GM10266 (cell line): ENCODE data around the gene H6PD.

Source experiments
- DNase-seq: peaks from one replicate; pipeline ENCODE4 v3.0.0; 2012; ENCODE audit errors: extremely low spot score
- TF ChIP-seq, protein P1 (sequence below): IDR thresholded peaks from 2 replicates; pipeline ENCODE4 v1.5.1; 2012; ENCODE audit warnings: mild to moderate bottlenecking, low read depth; ENCODE audit not compliant: control insufficient read depth, insufficient read depth; ENCODE audit errors: missing control alignments

H6PD gene

DNA sequence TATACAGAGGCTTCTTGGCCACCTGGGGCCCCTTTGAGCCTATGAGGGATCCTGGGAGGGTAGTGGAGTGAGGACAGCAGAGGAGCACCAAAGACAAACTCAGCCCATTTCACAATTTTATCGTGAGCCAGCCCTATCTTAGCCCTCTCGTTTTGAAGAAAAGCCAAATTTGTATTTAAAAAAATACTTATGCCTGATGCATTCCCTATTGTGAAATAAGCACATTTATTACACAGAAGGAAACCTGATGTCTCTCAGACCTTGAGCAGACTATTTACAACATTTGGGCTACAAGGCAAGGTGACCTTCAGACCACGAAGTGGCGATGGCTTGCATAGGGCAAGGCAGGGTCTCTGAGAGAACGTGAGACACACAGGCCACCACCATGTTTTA is 41.3 kb upstream of the H6PD start:
- no peak for DNase-seq

DNA sequence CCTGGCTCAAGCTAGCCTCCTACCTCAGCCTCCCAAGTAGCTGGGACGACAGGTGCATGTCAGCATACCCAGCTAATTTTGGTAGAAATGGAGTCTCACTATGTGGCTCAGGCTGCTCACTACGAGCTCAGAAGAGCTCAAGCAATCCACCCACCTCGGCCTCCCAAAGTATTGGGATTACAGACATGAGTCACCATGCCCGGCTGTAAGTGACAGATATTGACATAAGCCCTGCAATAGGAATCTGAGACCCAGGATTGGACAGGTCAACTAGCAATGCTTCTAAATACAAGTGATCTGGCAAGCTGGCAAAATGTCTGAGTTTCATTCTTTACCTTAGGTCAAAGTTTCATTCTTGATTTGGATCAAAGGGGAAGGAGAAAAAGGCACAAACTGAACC is 40.5 kb upstream of the H6PD start:
- TF ChIP-seq, protein P1, sequence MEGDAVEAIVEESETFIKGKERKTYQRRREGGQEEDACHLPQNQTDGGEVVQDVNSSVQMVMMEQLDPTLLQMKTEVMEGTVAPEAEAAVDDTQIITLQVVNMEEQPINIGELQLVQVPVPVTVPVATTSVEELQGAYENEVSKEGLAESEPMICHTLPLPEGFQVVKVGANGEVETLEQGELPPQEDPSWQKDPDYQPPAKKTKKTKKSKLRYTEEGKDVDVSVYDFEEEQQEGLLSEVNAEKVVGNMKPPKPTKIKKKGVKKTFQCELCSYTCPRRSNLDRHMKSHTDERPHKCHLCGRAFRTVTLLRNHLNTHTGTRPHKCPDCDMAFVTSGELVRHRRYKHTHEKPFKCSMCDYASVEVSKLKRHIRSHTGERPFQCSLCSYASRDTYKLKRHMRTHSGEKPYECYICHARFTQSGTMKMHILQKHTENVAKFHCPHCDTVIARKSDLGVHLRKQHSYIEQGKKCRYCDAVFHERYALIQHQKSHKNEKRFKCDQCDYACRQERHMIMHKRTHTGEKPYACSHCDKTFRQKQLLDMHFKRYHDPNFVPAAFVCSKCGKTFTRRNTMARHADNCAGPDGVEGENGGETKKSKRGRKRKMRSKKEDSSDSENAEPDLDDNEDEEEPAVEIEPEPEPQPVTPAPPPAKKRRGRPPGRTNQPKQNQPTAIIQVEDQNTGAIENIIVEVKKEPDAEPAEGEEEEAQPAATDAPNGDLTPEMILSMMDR: no peak
- DNase-seq: no peak

More for the DNA sequence above, 41.3 kb upstream of the H6PD start:
- TF ChIP-seq, protein P1: no peak

DNA sequence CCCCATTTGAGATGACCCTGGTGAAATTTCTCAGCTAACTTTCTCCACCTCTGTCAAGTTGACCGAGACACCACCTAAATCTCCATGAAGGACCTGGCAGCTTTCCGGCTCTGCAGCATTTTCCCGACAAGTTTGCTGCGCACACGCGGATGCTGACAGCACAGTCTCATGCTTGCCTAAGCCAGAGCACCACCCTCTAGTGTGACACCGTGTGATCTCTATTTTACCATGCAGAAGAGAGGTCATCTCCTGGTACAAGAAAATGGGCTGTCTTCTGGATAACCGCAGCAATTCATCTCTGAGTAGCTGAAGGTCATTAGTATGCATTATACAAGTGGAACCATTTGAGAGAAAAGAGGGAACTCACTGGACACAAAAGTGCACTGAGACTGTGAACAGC is 38.9 kb upstream of the H6PD start:
- TF ChIP-seq, protein P1: no peak
- no peak for DNase-seq

GRCh38 chr1:9196129-9197040 is 38.2 kb upstream of the H6PD start:
- TF ChIP-seq, protein P1: peak; percentile 86
- DNase-seq: peak; percentile 80

GRCh38 chr1:9197186-9198099 is 37.1 kb upstream of the H6PD start:
- no peak for DNase-seq
- TF ChIP-seq, protein P1: no peak

GRCh38 chr1:9198538-9199361 is 35.8 kb upstream of the H6PD start:
- TF ChIP-seq, protein P1: peak; percentile 16
- DNase-seq: no peak
